Measurements from ENCODE around the gene ETV4.

The ETV4 gene

GRCh38 chr17:43572368-43572980, 26.3 kb upstream of the ETV4 start:
- no peak for DNase-seq (ENCODE audit: low spot score)

GRCh38 chr17:43570518-43570928, 24.4 kb upstream of the ETV4 start:
- no peak for DNase-seq (ENCODE audit: low spot score)

DNA sequence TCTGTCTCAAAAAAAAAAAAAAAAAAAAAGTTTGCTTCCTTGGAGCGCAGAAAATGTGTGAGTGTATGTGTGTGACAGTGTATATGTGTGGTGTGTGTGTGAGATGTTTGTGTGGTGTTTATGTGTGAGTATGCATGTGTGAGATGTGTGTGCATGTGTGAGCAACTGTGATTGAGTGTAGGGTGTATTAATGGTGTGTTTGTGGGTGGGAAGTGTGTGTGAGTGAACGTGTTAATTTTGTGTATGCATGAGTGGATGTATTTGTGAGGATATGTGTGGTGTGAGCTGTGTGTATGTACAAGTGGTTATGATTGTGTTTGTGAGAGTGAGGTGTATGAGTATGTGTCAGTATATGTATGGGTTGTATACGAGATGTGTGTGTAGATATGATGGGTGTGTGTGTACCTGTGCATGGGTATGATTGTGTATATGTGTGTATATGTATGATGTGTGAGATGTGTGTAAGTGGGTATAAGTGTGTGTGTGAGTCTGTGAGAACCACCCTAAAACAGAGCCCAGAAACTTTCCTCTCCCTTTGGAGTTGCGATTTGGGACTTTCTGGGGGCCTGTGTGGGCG, 22.5 kb upstream of the ETV4 start:
- DNase-seq (ENCODE audit: low spot score), result no peak

DNA sequence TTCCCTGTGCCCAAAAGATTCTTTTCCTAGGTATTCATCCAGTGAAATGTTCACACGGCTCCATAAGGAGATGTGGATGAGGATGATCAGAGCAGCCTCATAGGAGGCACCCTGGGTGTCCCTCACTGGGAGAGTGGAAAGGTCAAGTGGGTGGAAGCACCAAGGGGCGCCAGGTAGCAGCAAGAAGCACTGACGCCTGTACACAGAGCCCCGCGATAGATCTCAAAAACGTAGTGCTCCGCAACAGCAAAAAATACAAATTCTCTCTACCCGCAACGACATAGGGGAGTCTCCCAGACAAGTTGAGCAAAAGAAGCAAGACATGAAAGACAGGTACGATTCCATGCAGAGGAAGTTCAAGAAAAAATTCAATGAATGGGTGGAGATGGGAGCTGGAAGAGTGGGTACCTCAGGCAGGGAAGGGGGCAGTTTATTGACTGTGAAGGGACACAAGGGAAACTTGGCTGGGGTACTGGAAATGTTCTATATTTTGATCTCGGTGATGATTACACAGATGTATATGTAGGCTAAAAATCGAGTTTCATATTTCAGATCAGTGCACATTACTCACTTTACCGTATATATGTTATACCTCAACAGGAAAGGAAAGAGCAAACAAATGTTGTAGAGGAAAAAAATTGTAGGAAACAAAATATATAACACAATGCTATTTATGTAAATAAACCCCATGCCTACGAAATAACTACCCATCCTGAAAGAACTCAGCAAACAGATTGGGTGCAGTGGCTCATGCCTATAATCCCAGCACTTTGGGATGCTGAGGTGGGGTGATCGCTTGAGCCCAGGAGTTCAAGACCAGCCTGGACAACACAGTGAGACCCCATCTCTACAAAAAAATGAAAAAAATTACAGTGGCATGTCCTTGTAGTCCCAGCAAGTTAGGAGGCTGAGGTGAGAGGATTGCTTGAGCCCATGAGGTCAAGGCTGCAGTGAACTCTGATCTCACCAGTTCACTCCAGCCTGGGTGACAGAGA, 17.8 kb upstream of the ETV4 start:
- DNase-seq (ENCODE audit: low spot score), result no peak

DNA sequence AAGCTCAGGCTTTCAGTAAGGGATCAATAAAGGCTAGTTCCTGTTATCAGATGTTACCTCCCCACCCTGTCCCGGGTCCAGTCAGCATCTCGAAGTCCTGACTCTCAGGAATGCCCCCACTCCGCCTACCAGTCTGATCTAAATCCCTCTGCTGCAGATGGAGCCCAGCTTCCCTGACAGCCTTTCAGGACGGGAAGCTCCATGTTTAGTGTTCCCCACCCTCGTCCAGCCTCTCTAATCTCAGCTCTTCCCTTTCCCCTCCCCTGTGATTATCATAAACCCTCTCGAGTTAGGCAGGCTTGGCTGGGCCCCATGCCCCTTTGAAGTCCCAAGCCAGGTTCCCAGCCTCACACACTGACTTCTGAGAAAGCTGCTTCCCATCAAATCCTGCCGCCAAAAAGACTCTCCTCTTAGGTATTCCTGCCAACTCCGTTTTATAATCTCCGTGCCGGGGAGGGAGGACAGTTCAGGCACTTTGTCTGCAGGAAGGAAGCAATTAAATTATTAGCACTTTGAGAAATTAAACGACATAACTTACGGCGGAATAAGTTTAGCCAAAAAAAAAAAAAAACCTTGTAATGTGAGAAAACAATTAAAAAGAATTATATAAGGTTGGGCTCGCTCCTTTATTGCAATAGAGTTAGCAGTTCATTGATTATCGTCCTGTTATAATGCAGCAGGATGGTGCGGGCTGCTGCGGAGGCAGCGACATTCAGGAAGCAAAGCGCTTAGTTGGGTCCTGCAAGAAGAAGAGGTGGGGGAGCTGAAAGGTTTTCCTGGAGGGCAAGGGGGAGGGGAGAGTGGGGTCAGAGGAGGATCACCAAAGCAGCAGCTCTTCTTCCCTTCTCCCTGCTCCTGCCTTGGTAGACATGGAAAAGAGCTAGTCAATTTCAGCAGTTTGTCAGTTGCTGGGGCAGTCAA, 16.8 kb upstream of the ETV4 start:
- no peak for DNase-seq (ENCODE audit: low spot score)

DNA sequence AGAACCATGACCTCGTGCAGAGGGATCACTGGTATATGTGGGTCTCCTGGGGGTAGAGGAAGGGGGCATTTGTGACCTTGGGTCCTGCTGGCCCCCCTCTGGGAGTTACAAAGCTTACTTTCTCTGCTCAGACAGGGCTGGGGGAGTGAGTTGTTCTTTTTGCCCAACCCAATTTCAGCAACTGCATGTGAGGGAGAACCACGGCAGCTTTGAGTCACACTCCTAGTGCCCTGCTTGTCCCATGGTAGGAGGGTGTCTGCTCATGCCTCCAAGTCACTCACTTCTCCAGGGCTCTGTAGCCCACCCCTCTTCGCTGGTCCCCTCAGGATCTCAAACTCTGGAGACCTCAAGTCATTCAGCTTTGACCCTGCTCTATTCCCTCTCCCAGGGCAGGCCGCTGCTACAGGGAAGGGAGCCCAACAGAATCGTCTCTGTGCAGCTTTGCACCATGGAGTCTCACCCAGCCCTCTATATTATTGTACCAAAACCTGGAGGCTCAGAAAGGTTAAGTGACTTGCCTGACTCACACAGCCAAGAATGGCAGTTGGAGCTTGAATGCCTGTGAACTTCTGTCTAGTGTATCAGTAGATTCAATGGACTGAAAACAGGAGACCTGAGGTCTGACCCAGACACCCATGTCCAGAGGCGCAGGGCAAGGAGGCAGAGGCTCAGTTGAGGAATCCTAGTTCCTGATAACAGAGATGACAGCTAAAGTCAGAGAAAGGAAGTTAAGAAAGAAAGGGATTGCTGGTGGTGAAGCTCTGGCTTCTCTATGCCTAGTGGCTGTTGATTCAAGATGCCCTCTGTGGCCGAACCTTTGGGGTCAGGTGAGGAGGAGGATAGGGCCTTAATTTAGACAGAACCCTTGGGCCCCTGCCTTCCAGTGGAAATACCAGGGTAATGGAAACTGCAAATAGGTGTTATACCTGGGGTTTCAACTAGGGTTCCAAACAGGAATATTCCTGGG, 14.6 kb upstream of the ETV4 start:
- no peak for DNase-seq (ENCODE audit: low spot score)

GRCh38 chr17:43559161-43559816, 13.1 kb upstream of the ETV4 start:
- DNase-seq (ENCODE audit: low spot score), result no peak

GRCh38 chr17:43558805-43559160, 12.6 kb upstream of the ETV4 start:
- no peak for DNase-seq (ENCODE audit: low spot score)

GRCh38 chr17:43556292-43556691, 10.2 kb upstream of the ETV4 start:
- DNase-seq (ENCODE audit: low spot score), result no peak

- no peak for DNase-seq (ENCODE audit: low spot score)
Observed at GRCh38 chr17:43554857-43555256, 8.7 kb upstream of the ETV4 start.

- DNase-seq (ENCODE audit: low spot score), result no peak
Observed at GRCh38 chr17:43553573-43553972, 7.4 kb upstream of the ETV4 start.

DNA sequence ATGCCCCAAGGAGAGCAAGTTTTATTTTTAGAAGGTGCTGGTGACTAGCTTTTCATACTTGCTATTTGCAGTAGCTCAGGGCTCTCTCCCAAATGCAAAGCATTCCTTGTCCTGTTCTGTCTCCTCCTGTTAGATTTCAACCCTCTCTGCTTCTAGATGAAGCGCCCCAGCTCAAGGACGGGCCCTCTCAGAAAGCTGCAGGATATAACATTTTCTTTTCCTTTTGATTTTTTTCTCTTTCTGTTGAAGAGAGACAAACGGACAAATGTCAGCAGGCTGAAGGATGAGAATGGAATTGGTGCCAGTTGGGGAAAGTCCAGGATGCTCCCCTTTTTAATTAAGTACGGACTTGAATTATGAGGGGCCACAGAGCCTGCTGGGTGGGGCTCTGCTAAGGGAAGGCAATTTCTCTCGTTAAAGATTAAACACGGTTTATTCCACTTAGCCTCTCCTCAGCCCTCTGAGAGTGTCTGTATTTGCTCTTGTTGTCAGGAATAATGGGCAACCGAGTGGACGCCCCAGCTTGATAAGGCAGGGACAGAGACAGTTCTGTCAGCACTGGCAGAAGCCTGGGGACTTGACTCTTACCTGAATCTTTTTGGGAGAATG, 6.2 kb upstream of the ETV4 start:
- no peak for DNase-seq (ENCODE audit: low spot score)

DNA sequence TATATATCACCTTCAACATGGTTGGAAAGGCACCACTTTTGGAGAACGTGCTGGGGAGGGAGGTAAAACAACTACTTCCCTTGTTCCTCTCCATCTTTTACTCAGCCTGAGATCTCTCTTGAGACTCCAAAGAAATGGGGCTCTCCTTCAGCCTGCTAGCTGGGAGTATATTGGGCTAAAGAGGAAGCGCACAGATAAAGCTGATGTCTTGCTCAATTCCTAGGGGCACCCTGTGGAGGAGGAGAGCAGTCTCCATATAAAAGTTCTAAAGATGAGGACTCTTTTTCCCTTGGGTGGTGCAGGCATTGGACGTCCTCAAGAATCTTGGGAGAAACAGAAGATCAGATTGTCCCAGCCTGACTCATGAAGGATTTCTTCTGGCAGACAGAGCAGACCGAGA, 4.6 kb upstream of the ETV4 start:
- no peak for DNase-seq (ENCODE audit: low spot score)

GRCh38 chr17:43549496-43549895, 3.4 kb upstream of the ETV4 start:
- no peak for DNase-seq (ENCODE audit: low spot score)

GRCh38 chr17:43548689-43549379, 2.7 kb upstream of the ETV4 start:
- DNase-seq (ENCODE audit: low spot score), result no peak

GRCh38 chr17:43547659-43548256, 1.6 kb upstream of the ETV4 start:
- no peak for DNase-seq (ENCODE audit: low spot score)

DNA sequence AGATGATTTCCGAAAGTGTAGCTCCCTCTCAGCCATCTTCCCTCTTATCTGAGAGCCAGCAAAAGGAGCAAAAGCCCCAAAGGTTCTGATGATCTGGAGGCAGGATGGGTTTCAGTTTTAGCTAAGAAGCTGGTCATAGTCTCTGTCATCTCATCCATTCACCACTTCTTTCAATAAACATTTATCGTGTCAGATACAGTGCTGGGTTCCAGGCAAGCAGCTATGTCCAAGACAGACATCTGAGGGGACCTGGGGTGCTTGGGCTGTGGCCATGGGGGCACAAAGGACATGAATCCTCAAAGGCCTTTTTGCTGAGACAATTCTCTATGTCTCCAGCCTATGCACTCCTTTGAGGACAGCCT, 1.0 kb upstream of the ETV4 start:
- DNase-seq (ENCODE audit: low spot score), result no peak

- DNase-seq (ENCODE audit: low spot score), result peak; percentile 35
Observed at GRCh38 chr17:43545383-43545632, 832 bp downstream of the ETV4 start.

Data from germinal center (tissue), 1 donor.